ENCODE results near the gene ZNF23. TPM values are rescaled to one million over a fixed set of nuclear protein-coding genes. Genes with fewer than 3 reads are reported as not detected.

Gene ZNF23
- total and polyA plus RNA-seq, 12 donors = 1.7 to 34.2 (median 7.5) TPM

GRCh38 chr16:71493213-71493612 is 31.2 kb upstream of the ZNF23 start:
- intact Hi-C loops (cut with DNase I) = loop anchor here in 1 of 2 donors (5.0 kb wide), 1 partner anchor 36 kb away; no protein-coding TSS in a partner anchor
- no peaks in the 10 kb centered on the region for H3K4me1 ChIP-seq (replicated peaks in 1 of 2)
- no peak for DNase-seq
- H3K27ac ChIP-seq = no peak overlapping the region
- H3K9me3 ChIP-seq (replicated peaks in 1 of 3) = no peaks in the 10 kb centered on the region
- 61 to 79% (median 73%) methylated on average over 3 of the region's 3 CpGs for WGBS, 4 donors
- H3K27me3 ChIP-seq = no peaks in the 10 kb centered on the region
- H3K36me3 ChIP-seq (replicated peaks in 1 of 2) = no peaks in the 10 kb centered on the region
- H3K4me3 ChIP-seq = no peak overlapping the region
- TF ChIP-seq POLR2A (IDR thresholded peaks at IDR 0.05) (no peak), CTCF (IDR thresholded peaks at IDR 0.05) (no peak)

- no peak for TF ChIP-seq CTCF (IDR thresholded peaks at IDR 0.05)
- no peak for TF ChIP-seq POLR2A (IDR thresholded peaks at IDR 0.05)
- no peaks in the 10 kb centered on the region for H3K4me1 ChIP-seq (replicated peaks in 1 of 2)
- 64 to 76% (median 74%) methylated on average over 2 of the region's 2 CpGs for WGBS, 4 donors
- no peaks in the 10 kb centered on the region for H3K27me3 ChIP-seq
- H3K36me3 ChIP-seq (replicated peaks in 1 of 2) = no peaks in the 10 kb centered on the region
- H3K9me3 ChIP-seq (replicated peaks in 1 of 3) = no peaks in the 10 kb centered on the region
- intact Hi-C loops (cut with DNase I) = loop anchor here in 1 of 2 donors (5.0 kb wide), 1 partner anchor 35 kb away; no protein-coding TSS in a partner anchor
- no peak overlapping the region for H3K27ac ChIP-seq
- H3K4me3 ChIP-seq = no peak overlapping the region
- no peak for DNase-seq
These were observed 30.7 kb upstream of the ZNF23 start for GRCh38 chr16:71492786-71493185.

- intact Hi-C loops (cut with DNase I) = loop anchor here in 1 of 2 donors (5.0 kb wide), 1 partner anchor 34 kb away; no protein-coding TSS in a partner anchor
- Histone ChIP-seq H3K9me3 (replicated peaks in 1 of 3) (no peaks in the 10 kb centered on the region), H3K4me3 (no peak overlapping the region), H3K36me3 (replicated peaks in 1 of 2) (no peaks in the 10 kb centered on the region), H3K27ac (no peak overlapping the region), H3K27me3 (no peaks in the 10 kb centered on the region), H3K4me1 (replicated peaks in 1 of 2) (no peaks in the 10 kb centered on the region)
- TF ChIP-seq CTCF (IDR thresholded peaks at IDR 0.05) (no peak), POLR2A (IDR thresholded peaks at IDR 0.05) (no peak)
- no peak for DNase-seq
- 65 to 67% (median 67%) methylated on average over 3 of the region's 3 CpGs for WGBS, 4 donors
These were observed 29.0 kb upstream of the ZNF23 start for GRCh38 chr16:71491054-71491453.

- no peak overlapping the region for H3K27ac ChIP-seq
- no peaks in the 10 kb centered on the region for H3K36me3 ChIP-seq (replicated peaks in 1 of 2)
- no peak overlapping the region for H3K4me3 ChIP-seq
- no peak for DNase-seq
- no peaks in the 10 kb centered on the region for H3K27me3 ChIP-seq
- no peak for TF ChIP-seq POLR2A (IDR thresholded peaks at IDR 0.05)
- no peak for TF ChIP-seq CTCF (IDR thresholded peaks at IDR 0.05)
- H3K4me1 ChIP-seq (replicated peaks in 1 of 2) = no peaks in the 10 kb centered on the region
- H3K9me3 ChIP-seq (replicated peaks in 1 of 3) = no peaks in the 10 kb centered on the region
- intact Hi-C loops (cut with DNase I) = loop anchor here in 1 of 2 donors (5.0 kb wide), 1 partner anchor 33 kb away; no protein-coding TSS in a partner anchor
These were observed 28.3 kb upstream of the ZNF23 start for GRCh38 chr16:71490361-71490760.

Measured in adrenal gland (tissue), 12 donors.